Right renal pelvis (tissue), 4 donors: ENCODE results near the gene NTSR2. TPM values are rescaled to one million over a fixed set of nuclear protein-coding genes. Genes with fewer than 3 reads are reported as not detected.
"Not testable (repeated sequence)": the region's sequence is repeated elsewhere in the genome, so short reads cannot be mapped to it uniquely, and the experiment has no call there.

Experiments used
- DNase-seq, 4 donors: peaks; one replicate each; pipeline ENCODE4 v3.0.0-alpha.2; 2013; ENCODE audit warnings: low read depth in 4 of 4, low spot score in 3 of 4, missing footprints in 1 of 4
- polyA plus RNA-seq, 4 donors: library from polyadenylated mRNA; unstranded; fragments of 120-200 nt; gene quantifications; one replicate each; pipeline ENCODE4 v1.2.1, GENCODE V29; 2013; ENCODE audit not compliant: insufficient read length in 4 of 4

Gene NTSR2
- polyA plus RNA-seq, 4 donors = not detected

- no peak for DNase-seq
Measured at GRCh38 chr2:11680182-11680900, 10.3 kb upstream of the NTSR2 start.

- no peak for DNase-seq
Measured at GRCh38 chr2:11679486-11680181, 9.6 kb upstream of the NTSR2 start.

DNA sequence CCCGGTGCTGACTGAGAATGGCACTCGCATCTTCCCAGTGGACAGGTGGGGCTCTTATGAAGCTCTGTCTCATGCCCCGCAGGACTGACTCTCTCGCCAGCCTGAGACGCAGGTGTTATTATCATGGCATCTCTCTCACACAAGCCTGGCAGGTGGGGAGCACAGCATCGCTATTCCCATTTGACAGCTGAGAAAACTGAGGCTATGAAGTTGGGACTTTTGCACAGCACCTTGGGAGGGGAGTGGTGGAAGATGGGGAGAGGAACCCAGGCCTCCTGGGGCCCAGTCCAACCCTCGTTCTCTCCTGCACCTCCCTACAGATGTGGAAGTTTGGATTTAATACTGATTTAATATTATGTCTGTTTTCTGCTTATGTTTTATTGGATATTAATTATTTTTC is 9.0 kb upstream of the NTSR2 start:
- no peak for DNase-seq

- DNase-seq = no peak
Measured at GRCh38 chr2:11678306-11678960, 8.4 kb upstream of the NTSR2 start.

GRCh38 chr2:11677136-11678055 is 7.4 kb upstream of the NTSR2 start:
- no peak for DNase-seq

- no peak for DNase-seq
Measured at GRCh38 chr2:11676640-11677039, 6.6 kb upstream of the NTSR2 start.

DNA sequence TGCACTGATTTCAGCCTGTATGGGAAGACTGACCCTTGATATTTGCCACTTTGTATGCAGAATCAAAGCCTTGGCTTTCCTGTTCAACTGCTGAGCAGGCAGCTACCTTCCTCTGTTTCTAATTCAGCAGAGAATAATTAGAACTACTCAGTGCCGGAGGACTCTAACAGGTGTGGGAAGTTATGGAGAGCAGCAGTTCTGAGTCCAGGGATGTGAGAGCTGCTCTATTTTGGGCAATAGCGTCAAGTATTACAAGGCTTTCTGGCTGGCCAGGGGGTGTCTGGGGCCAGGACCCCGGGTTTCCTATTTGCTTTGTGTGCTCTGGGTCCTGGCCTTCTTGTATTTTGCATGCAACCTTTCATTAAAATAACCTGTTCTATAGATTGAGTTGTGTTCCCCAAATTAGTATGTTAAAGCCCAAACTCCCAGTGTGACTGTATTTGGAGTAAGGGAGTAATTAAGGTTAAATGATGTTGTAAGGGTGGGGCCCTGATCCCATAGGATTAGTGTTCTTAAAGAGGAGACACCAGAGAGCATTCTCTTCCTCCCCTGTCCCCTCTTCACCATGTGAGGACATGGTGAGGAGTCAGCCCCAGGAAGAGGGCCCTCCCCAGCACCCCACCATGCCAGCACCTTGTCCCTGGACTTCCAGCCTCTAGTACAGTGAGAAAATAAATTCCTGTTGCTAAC is 5.6 kb upstream of the NTSR2 start:
- DNase-seq = no peak

DNA sequence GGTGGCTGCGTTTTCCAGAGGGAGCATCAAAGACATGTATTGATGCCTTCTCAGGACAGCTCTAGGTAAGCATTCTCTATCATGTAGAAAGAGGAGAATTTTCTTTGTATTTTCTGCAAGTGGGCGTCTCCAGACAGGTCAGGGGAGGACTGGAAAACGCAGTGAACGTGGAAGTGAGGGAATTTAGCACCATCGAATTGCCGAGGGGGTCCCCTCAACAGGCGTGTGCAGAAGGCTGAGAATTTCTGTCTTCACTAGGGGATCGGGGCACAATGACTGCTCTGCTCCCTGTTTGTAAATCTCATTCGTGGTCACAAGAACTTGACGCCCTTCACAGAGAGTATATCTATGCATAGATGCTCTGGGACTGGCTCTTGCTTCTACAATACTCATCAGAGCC is 5.0 kb upstream of the NTSR2 start:
- DNase-seq = no peak

DNA sequence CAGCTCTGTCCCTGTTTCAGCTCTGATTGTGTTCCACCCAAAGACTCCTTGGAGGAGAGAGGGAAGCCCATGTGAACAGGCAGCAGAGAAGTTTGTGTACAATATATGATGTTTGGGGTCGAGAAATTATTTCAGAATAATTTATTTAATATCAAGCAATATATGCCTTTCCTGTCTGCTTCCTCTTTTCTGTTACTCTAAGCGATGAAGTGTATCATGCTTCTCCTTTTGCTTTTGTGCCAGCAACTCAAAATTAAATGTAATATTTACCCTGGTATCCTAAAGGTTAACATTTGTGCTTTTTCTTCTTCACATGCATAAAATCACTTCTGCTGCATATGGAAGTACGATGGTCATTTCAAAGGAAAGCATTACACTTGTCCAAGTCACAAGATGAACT is 2.4 kb upstream of the NTSR2 start:
- no peak for DNase-seq

GRCh38 chr2:11667866-11668637 is 1.9 kb downstream of the NTSR2 start:
- no peak for DNase-seq

DNA sequence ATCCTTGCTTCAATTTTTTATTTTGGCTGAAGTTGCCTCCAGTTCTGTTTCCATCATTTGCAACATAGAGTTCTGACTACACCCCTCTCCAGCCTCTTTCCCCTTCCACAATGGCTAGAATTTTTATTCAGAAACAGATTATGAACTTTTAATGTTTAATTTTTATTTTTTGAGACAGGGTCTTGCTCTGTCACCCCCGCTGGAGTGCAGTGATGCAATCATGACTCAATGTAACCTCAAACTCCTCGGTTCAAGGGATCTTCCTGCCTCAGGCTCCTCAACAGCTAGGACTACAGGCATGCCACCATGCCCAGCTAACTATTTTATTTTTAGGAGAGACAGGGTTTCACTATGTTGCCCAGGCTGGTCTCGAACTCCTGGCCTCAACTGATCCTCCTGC is 2.8 kb downstream of the NTSR2 start:
- DNase-seq = no peak

- DNase-seq = no peak
Measured at GRCh38 chr2:11665510-11666362, 4.3 kb downstream of the NTSR2 start.

- DNase-seq = no peak
Measured at GRCh38 chr2:11665028-11665427, 5.0 kb downstream of the NTSR2 start.

- no peak for DNase-seq
Measured at GRCh38 chr2:11663427-11663826, 6.6 kb downstream of the NTSR2 start.

GRCh38 chr2:11662882-11663281 is 7.1 kb downstream of the NTSR2 start:
- no peak for DNase-seq

DNA sequence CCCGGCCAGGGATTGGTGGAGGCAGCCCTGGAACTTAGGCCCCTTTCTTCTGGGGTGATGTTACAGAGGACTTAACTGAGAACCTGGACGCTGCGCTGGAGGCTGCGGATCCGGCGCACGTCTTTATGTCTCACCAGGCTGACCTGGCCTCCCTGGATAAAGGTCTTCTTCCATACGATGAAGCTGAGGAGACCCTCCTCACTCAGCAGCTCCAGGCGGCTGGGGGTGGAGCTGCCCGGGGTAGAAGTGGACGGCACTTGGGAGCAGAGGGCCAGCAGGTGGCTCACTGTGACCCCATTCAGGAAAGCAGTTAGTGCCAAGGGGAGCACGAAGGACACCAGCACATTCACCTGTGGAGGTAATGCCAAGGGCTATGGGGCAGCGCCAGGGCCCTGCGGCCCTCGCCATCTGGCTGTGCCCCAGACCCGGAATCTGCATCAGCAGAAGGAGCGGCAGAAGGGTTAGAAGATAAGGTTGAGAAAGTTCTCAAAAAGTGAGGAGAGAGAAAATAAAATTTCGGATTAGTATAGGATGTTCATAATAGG is 8.0 kb downstream of the NTSR2 start:
- DNase-seq = no peak

DNA sequence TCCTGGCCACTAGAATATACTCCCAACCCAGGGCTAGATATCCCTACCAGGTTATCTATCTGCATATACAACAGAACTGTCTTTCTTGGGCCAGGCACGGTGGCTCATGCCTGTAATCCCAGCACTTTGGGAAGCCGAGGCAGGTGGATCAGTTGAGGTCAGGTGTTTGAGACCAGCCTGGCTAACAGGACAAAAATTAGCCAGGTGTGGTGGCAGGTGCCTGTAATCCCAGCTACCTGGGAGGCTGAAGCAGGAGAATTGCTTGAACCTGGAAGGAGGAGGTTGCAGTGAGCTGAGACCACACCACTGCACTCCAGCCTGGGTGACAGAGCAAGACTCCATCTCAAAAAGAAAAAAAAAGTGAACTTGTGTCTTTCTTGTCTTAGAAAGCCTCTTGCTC is 9.6 kb downstream of the NTSR2 start:
- not testable (repeated sequence) for DNase-seq

GRCh38 chr2:11659851-11660250 is 10.1 kb downstream of the NTSR2 start:
- DNase-seq = no peak
